ENCODE results near the gene DPP6. TPM values are rescaled to one million over a fixed set of nuclear protein-coding genes. Genes with fewer than 3 reads are reported as not detected.

The DPP6 gene
- total and polyA plus RNA-seq, 8 donors = 0.29 to 1.2 (median 0.57) TPM

GRCh38 chr7:154896076-154896475, 843.9 kb downstream of the DPP6 start:
- no peaks in the 10 kb centered on the region for H3K9me3 ChIP-seq
- no peaks in the 10 kb centered on the region for H3K4me1 ChIP-seq
- DNase-seq (no peak), ATAC-seq (no peak)
- H3K4me3 ChIP-seq = no peak overlapping the region
- TF ChIP-seq CTCF (IDR thresholded peaks at IDR 0.05) = no peak
- no peak overlapping the region for H3K27ac ChIP-seq
- H3K27me3 ChIP-seq = peaks cover 0 to 15% of the 10 kb centered on the region in 2 donors
- H3K36me3 ChIP-seq = no peaks in the 10 kb centered on the region
- intact Hi-C loops (cut with DNase I) = no loop called here

GRCh38 chr7:154898973-154899855, 847.0 kb downstream of the DPP6 start:
- no peak for ATAC-seq
- Histone ChIP-seq H3K36me3 (no peaks in the 10 kb centered on the region), H3K27me3 (no peaks in the 10 kb centered on the region), H3K4me1 (no peaks in the 10 kb centered on the region), H3K9me3 (no peaks in the 10 kb centered on the region), H3K4me3 (no peak overlapping the region), H3K27ac (no peak overlapping the region)
- no peak for DNase-seq
- intact Hi-C loops (cut with DNase I) = no loop called here
- TF ChIP-seq CTCF (IDR thresholded peaks at IDR 0.05) = no peak

GRCh38 chr7:154899862-154900261, 847.7 kb downstream of the DPP6 start:
- Histone ChIP-seq H3K27me3 (no peaks in the 10 kb centered on the region), H3K9me3 (no peaks in the 10 kb centered on the region), H3K4me3 (no peak overlapping the region), H3K27ac (no peak overlapping the region), H3K36me3 (no peaks in the 10 kb centered on the region), H3K4me1 (no peaks in the 10 kb centered on the region)
- ATAC-seq (no peak), DNase-seq (no peak)
- TF ChIP-seq CTCF (IDR thresholded peaks at IDR 0.05) = no peak
- intact Hi-C loops (cut with DNase I) = no loop called here

GRCh38 chr7:154902600-154903082, 850.4 kb downstream of the DPP6 start:
- no peak for ATAC-seq
- no peak for TF ChIP-seq CTCF (IDR thresholded peaks at IDR 0.05)
- no peaks in the 10 kb centered on the region for H3K36me3 ChIP-seq
- H3K4me3 ChIP-seq = no peak overlapping the region
- intact Hi-C loops (cut with DNase I) = no loop called here
- no peak for DNase-seq
- no peaks in the 10 kb centered on the region for H3K4me1 ChIP-seq
- no peaks in the 10 kb centered on the region for H3K9me3 ChIP-seq
- no peak overlapping the region for H3K27ac ChIP-seq
- H3K27me3 ChIP-seq = no peaks in the 10 kb centered on the region

- TF ChIP-seq CTCF (IDR thresholded peaks at IDR 0.05) = no peak
- Histone ChIP-seq H3K27ac (no peak overlapping the region), H3K9me3 (no peaks in the 10 kb centered on the region), H3K4me1 (no peaks in the 10 kb centered on the region), H3K36me3 (no peaks in the 10 kb centered on the region), H3K27me3 (no peaks in the 10 kb centered on the region), H3K4me3 (no peak overlapping the region)
- no peak for DNase-seq
- no peak for ATAC-seq
- intact Hi-C loops (cut with DNase I) = no loop called here
These were observed 851.0 kb downstream of the DPP6 start for GRCh38 chr7:154903083-154903731.

All from left lung (tissue), 10 donors.